HG02852 (cell line): Measurements from ENCODE around the gene MEIS2.

Experiments
- ATAC-seq: cut with Tn5 transposase; IDR thresholded peaks from one replicate; pipeline ENCODE4 v1.9.1; 2021; ENCODE audit warnings: mild to moderate bottlenecking, moderate library complexity; ENCODE audit not compliant: unreplicated experiment

MEIS2 gene

DNA sequence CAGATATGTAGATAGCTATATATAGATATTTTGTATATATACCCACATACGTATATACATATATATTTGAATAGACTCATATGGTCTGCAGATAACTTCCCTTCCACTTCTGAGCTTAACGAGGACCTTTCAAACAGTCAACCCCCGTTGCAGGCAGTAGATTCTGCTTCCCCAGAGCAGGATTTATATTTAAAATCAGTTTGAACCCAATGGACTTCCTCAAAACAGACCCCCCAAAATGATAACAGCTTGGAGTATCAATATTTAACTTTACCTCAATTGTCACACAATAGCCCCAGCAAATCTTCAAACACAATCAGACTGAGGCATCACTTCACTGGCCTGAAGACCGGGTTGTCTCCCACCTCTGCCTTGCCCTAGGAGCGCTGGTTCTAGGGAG lies 218.3 kb downstream of the MEIS2 start:
- ATAC-seq, result no peak

- ATAC-seq, result no peak
These were observed 218.8 kb downstream of the MEIS2 start for GRCh38 chr15:36881516-36881915.

DNA sequence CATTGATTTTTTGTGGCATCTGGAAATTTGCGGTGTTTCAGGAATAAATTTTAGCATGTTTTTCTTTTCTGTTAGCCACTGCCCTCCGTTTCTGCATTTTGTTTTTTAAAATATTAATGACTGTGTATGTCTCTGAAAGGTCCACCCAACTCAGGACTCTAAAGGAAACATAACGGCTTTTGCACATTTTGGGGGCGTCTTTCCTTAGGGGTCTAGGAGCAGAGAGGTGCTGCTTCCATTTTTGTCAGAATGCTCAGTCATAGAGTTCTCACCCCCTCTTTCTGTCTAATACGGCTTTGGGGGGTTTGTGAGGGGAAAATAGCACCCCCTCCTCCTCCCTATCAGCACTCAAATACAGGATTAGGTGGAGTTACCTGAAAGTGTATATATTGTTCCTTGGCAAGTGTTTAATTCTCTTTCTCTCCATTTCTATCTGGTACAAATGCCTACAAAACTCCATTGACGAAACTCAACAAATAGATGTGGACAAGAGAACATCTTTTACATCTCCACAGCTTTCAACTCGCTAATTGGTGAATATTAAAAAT lies 219.4 kb downstream of the MEIS2 start:
- no peak for ATAC-seq

DNA sequence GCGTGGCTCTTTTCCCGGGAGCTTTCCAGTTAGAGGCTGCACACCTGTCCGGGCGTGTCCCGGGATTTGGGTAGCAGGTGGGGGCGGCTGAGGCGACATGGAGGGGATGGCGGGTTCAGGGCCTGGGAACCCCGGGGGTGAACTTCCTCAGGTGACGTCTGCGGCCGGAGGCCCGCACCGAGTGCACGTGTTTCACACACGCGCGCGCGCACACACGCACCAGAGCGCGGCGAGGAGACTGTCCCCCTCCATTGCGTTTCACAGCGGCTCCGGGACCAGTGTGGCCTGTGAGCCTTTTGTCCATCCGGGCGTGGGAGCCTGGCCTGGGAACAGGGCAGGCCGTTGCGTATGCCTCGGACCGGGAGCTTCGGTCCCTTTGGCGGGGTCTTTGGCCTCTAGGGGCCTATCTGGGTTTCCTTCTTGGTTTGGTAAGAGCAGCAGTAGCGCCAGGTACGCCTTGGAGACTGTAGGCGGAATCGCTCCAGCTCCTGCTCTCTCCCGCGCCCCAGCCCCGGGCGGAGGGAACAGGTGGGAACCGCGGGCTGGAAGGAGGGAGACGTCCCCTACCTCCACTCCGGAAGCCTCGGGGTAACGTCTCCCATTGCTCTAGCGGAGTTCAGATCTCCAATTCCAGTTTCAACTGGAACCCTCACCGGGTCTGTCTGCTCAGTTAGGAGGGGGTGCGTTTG lies 220.0 kb downstream of the MEIS2 start:
- no peak for ATAC-seq

- no peak for ATAC-seq
These were observed 220.7 kb downstream of the MEIS2 start for GRCh38 chr15:36879568-36880222.

DNA sequence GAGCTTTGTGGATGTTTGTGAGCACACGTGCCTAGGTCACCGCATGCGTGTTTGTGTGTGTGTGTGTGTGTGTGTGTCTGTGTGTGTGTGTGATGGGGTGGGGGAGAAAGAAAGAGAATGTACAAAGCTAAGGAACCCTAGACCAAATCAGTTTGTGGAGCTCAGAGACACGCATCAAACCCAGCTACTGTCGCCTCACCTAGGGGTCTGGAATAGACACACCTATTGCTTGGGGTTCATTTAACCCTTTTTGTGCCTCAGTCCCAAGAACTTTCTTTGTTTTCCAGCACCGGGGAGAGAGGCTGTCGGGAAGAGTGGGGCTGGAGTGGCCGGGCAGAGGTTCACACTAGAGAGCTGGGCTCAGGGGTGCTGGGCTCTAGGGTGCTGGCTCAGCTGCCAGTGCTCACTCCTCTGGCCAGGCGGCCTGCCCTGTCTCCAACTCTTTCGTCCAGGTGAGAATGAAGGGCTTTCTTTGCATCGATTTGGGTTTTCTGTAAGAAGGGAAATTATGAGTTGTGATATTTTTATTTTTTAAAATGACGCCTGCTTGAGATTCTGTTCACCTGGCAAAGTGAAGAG lies 221.6 kb downstream of the MEIS2 start:
- ATAC-seq, result no peak

DNA sequence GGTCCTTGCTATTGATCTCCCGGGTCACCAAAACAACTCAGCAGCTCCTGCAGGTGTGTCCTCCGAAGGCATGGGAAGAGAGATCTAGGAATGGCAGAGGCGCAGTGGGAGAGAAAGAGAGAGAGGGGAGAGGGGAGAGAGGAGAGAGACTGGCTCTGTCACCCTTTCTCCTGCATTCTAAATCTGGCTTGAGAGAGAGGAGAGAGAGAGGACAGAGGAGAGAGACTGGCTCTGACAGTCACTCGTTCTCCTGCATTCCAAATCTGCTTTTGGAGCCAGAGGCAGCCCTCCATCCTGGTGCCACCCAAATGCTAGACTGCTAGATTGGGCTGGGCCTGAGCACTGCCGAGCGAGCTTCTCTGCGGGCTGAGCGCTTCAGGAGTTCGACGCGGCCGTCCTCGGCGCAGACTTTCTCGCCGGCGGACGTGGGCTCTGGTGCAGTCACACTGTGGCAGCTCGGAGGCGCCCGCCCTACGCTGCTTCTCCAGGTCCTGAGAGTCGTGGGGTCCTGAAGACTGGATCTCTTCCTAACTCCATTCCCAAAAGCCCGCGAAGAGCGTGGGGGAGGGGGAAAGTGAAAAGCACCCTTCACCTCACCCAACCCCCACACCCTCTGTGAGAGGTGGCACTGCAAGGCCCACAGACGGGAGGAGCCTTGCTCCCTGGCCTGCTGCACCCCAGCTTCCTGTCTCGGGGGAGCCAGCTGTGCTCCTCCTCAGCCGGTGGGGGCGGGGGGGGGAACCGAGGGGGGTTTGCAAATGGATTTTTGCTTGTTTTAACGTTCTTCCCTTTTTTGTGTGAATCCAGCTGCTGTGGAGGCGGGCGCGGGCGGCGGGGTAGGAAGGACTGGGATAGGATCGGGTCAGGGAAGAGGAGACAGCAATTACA lies 222.3 kb downstream of the MEIS2 start:
- ATAC-seq, result no peak

GRCh38 chr15:36877294-36877693 lies 223.1 kb downstream of the MEIS2 start:
- ATAC-seq, result no peak

DNA sequence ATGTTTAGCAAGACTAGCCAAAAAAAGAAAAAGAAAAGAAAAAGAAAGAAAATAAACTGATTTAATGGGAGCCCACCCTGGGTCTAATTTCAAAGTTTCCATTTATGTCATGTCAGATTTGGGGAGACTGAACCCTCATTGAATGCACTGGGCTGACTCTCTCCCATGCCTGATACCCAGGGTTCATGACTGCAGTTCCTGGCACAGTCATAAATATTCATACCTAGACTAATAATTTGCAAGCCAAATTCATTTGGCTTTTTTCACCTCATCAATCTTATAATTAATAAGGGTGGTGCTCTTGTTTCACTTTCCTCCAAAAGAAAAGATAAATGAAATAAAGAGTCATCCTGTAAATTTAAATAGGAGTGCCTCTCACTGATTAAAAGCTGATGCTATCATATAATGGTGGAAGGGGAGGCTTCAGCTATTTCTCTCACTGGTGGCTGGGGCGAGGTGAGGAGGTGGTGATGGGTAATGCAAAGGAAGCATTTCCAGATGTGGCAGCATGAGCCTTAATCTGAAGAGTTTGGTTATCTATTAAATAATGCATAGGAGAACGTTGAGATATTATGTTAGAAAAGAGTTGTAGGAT lies 224.5 kb downstream of the MEIS2 start:
- no peak for ATAC-seq

DNA sequence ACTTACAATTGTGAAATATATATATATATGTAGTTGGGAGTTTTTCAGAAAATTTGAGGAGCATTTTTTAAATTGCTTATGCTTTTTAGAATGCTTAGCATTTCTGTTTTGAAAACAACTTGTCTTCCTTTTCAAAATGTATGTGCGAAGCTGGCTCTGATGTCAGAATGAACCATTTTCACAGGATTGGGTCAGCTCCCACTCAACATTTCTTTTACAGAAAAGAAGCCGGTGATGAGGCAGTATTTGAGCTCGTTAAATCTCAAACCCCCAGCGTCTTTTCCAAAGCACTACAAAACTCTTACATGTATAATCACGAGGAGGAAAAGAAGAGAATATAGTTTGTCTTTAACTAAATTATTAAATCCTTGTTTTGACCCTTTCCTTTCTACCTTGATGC lies 225.4 kb downstream of the MEIS2 start:
- no peak for ATAC-seq

DNA sequence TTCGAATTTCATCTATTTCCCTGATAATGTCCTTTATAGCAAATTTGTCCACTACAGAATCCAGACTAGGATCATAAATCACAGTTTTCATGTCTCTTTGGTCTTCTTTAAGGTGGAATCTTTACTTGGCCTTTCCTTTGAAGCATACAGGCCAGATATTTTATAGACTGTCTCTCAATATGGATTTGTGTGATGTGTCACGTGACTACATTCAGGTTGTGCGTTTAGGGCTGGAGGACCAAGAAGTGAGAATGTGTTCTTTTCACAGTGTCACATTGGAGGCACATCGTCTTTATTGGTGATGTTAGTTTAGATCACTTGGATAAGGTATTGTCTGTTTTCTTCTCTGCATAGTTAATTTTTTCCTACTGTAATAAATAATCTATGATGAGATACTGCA lies 232.9 kb downstream of the MEIS2 start:
- no peak for ATAC-seq

- ATAC-seq, result no peak
These were observed 233.5 kb downstream of the MEIS2 start for GRCh38 chr15:36866896-36867295.

DNA sequence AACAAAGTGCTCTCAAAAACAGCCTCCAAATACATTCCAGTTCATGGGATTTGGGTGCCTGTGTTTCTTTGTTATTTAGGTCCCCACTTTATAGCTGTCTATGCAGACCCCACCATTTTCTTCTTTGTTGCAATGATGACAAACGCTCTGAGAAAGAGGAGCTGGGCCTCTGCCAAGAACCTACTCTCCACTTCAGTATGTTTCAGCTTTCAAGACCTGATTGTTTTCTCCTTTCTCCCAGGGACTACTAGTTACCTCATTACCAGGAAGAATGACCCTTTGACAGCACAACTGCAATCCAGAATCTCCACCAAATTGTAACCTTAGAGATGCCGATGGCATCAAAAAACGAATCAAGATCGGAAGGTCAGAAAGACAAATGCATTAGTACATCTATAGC lies 236.8 kb downstream of the MEIS2 start:
- ATAC-seq, result no peak

- ATAC-seq, result no peak
These were observed 239.6 kb downstream of the MEIS2 start for GRCh38 chr15:36860792-36861191.

- ATAC-seq, result no peak
These were observed 241.9 kb downstream of the MEIS2 start for GRCh38 chr15:36858423-36858822.

DNA sequence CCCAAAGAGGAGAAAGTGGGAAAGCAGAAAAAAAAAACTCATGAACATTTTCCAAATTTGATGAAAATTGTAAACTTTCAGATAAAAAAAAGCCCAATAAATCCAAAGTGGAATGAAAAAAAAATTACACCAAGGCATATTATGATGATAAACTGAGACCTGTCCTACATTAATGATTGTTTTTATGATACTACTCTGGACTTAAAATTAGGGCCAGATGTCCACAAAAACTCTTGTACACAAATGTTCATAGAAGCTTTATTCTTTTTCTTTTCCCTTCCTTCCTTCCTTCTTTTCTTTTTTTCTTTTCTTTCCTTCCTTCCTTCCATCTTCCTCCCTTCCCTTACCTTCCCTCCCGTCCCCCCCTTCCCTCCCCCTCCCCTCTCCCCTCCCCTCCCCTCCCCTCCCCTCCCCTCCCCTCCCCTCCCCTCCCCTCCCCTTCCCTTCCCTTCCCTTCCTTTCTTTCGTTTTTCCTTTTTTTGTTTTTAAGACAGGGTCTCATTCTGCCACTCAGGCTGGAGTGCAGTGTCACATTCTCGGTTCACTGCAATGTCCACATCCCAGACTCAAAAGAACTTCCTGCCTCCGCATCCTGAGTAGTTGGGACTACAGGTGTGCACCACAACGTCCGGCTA lies 243.9 kb downstream of the MEIS2 start:
- no peak for ATAC-seq

DNA sequence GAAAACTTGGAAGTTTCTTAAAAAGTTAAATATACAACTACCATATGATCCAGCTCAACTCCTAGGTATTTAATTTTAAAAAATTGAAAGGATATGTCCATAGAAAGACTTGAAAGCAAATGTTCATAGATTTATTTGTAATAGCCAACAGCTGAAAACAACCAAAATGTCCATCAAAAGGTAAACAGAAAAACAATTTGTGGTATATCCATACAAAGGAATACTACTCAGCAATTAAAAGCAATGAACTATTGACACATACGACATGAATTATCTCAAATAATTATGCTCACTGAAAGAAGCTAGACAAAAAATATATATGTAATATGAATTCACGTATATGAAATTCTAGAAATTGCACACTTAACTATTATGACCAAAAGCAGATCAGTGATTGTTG lies 249.5 kb downstream of the MEIS2 start:
- no peak for ATAC-seq

- no peak for ATAC-seq
These were observed 255.1 kb downstream of the MEIS2 start for GRCh38 chr15:36845270-36845669.

- ATAC-seq, result no peak
These were observed 255.8 kb downstream of the MEIS2 start for GRCh38 chr15:36844534-36844998.

GRCh38 chr15:36843822-36844221 lies 256.5 kb downstream of the MEIS2 start:
- ATAC-seq, result no peak
